WERI-Rb-1 (cell line): ENCODE data around the gene LRP1B.

Experiments used
- DNase-seq: peaks from one replicate; pipeline ENCODE4 v3.0.0-alpha.2; 2020
- H3K27ac ChIP-seq: fragments of 250-450 bp; sonication (Bioruptor Pico); 2 replicates; pipeline ENCODE4 v1.5.1; 2020; ENCODE audit warnings: mild to moderate bottlenecking, moderate library complexity
- H3K27me3 ChIP-seq: fragments of 250-450 bp; sonication (Bioruptor Pico); 2 replicates; pipeline ENCODE4 v1.5.1; 2021; ENCODE audit warnings: mild to moderate bottlenecking, low read depth, moderate library complexity; ENCODE audit not compliant: insufficient read depth, severe bottlenecking
- H3K36me3 ChIP-seq: fragments of 250-450 bp; sonication (Bioruptor Pico); 2 replicates; pipeline ENCODE4 v1.5.1; 2020; ENCODE audit warnings: mild to moderate bottlenecking, moderate library complexity
- H3K4me3 ChIP-seq: 2 replicates; pipeline ENCODE4 v1.5.1; 2011; ENCODE audit warnings: low read depth, mild to moderate bottlenecking, control low read depth, low read length
- H3K9me3 ChIP-seq: fragments of 250-450 bp; sonication (Bioruptor Pico); 2 replicates; pipeline ENCODE4 v1.5.1; 2021; ENCODE audit warnings: mild to moderate bottlenecking, moderate library complexity; ENCODE audit not compliant: severe bottlenecking
- CTCF ChIP-seq: IDR thresholded peaks from 2 replicates; pipeline ENCODE4 v1.5.1; 2011; ENCODE audit warnings: low read depth, mild to moderate bottlenecking, control low read depth, inconsistent platforms, low read length

The LRP1B gene

GRCh38 chr2:141720476-141720875, 410.3 kb downstream of the LRP1B start:
- Histone ChIP-seq H3K4me3 (no peak overlapping the region), H3K36me3 (no peaks in the 10 kb centered on the region), H3K27me3 (no peaks in the 10 kb centered on the region), H3K9me3 (no peaks in the 10 kb centered on the region), H3K27ac (no peak overlapping the region)
- TF ChIP-seq CTCF = no peak
- no peak for DNase-seq

DNA sequence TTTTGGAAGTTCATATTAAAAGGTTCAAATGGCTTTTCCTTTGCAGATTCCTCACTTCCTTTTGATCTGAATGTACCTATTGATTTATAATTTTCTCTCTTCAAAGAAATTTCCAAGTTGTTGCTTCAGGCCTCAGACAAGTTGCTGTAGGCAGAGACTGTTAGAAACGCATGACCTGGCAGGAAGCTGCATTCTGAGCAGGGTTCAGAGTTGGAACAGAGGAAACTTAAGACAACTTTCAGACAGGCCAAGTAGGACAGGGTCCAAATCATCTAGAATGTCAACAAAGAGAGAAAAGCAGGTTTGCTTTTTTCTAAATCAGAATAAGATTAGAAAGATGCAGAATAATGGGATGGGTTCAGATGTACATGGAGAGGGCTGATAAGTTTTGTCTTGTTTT, 416.3 kb downstream of the LRP1B start:
- H3K36me3 ChIP-seq = no peaks in the 10 kb centered on the region
- DNase-seq = no peak
- no peak for TF ChIP-seq CTCF
- H3K27me3 ChIP-seq = no peaks in the 10 kb centered on the region
- no peak overlapping the region for H3K4me3 ChIP-seq
- H3K9me3 ChIP-seq = no peaks in the 10 kb centered on the region
- H3K27ac ChIP-seq = no peak overlapping the region

- H3K9me3 ChIP-seq = no peaks in the 10 kb centered on the region
- H3K27ac ChIP-seq = no peak overlapping the region
- DNase-seq = no peak
- TF ChIP-seq CTCF = no peak
- H3K4me3 ChIP-seq = no peak overlapping the region
- no peaks in the 10 kb centered on the region for H3K27me3 ChIP-seq
- H3K36me3 ChIP-seq = no peaks in the 10 kb centered on the region
These were observed 419.2 kb downstream of the LRP1B start for GRCh38 chr2:141711627-141712026.

DNA sequence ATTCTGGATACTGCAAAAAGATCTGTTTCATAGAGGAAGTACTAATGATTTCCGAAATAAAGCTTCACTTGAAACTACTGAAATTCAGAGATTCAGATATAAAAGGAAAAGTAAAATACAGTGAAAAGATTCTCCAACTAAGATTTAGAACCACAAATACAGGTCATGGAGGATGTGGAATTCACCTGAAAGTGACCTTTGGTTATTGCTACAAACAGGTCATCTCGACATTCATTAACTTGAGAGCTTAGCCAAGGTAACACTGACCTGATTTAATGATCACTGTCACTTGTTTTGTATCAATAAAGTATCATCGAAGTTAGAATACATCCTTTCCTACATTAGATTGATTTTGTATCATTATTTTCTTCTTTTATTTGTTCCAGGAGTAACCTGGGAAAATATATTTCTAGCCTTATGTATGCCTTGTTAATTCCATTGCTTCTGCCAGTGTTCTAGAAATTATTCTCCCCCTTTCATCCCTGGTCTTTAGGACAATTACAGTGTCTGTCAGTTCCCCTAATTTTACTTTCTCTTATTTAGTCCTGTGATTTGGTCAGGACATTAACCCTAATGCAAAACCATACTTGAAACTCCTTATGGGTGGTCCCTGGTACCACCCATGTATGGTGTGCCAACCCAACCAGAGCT, 420.1 kb downstream of the LRP1B start:
- H3K4me3 ChIP-seq = no peak overlapping the region
- no peak for TF ChIP-seq CTCF
- DNase-seq = no peak
- H3K36me3 ChIP-seq = no peaks in the 10 kb centered on the region
- H3K27me3 ChIP-seq = no peaks in the 10 kb centered on the region
- H3K9me3 ChIP-seq = no peaks in the 10 kb centered on the region
- H3K27ac ChIP-seq = no peak overlapping the region

DNA sequence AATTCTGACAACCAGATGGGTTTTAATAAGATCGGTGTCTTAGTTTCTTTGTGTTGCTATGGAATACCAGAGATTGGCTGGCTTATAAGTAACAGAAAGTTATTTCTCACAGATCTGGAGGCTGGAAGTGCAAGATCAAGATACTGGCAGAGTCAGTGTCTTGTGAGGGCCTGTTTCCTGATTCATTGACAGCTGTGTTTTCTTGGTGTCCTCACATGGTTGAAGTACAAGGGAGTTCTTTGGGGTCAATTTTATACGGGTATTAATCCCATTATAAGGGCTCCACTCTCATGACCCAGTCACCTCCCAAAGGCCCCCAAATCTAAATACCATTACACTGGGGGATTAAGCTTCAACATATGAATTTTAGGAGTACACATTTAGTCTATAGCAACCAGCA, 421.1 kb downstream of the LRP1B start:
- H3K9me3 ChIP-seq = no peaks in the 10 kb centered on the region
- no peaks in the 10 kb centered on the region for H3K36me3 ChIP-seq
- no peak overlapping the region for H3K27ac ChIP-seq
- no peak overlapping the region for H3K4me3 ChIP-seq
- TF ChIP-seq CTCF = no peak
- H3K27me3 ChIP-seq = no peaks in the 10 kb centered on the region
- DNase-seq = no peak

DNA sequence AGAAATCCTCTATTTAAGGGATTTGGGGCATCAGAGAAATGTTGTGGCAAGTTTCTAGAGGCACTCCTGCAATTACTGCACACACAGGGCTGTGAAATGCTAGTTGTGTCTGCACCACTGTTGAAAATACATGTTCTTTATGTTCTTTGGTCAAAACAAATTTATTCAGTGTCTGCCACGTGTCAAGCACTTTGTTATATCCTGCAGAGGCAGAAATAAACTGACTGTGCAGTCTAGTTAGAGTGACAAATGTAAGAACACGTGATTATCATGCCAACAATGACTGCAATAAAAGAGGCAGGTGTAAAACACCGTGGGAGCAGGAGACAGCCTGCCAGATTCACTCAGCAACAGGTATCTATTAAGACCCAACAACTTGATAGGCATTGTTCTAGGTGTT, 423.3 kb downstream of the LRP1B start:
- Histone ChIP-seq H3K9me3 (no peaks in the 10 kb centered on the region), H3K27me3 (no peaks in the 10 kb centered on the region), H3K27ac (no peak overlapping the region), H3K4me3 (no peak overlapping the region), H3K36me3 (no peaks in the 10 kb centered on the region)
- DNase-seq = no peak
- TF ChIP-seq CTCF = no peak
